Activated T-cell treated with anti-CD3 and anti-CD28 coated beads for 24 hours (primary cell): ENCODE data around the gene TNS1.

Experiments used
- DNase-seq: peaks from one replicate; pipeline ENCODE4 v3.0.0-alpha.2; 2020; ENCODE audit warnings: low read depth

TNS1 gene

GRCh38 chr2:217897816-217898806 lies 104.7 kb downstream of the TNS1 start:
- DNase-seq = no peak

GRCh38 chr2:217897091-217897715 lies 105.6 kb downstream of the TNS1 start:
- no peak for DNase-seq

- DNase-seq = no peak
Measured at GRCh38 chr2:217895070-217895635, 107.6 kb downstream of the TNS1 start.

GRCh38 chr2:217893440-217893839 lies 109.4 kb downstream of the TNS1 start:
- DNase-seq = no peak

GRCh38 chr2:217892560-217892959 lies 110.2 kb downstream of the TNS1 start:
- DNase-seq = no peak

- no peak for DNase-seq
Measured at GRCh38 chr2:217890445-217890844, 112.3 kb downstream of the TNS1 start.

GRCh38 chr2:217889656-217890055 lies 113.1 kb downstream of the TNS1 start:
- no peak for DNase-seq

GRCh38 chr2:217887841-217888701 lies 114.7 kb downstream of the TNS1 start:
- no peak for DNase-seq

- peak; percentile 49 for DNase-seq
Measured at GRCh38 chr2:217886720-217887309, 116.0 kb downstream of the TNS1 start.

GRCh38 chr2:217886091-217886490 lies 116.7 kb downstream of the TNS1 start:
- no peak for DNase-seq

GRCh38 chr2:217884985-217885384 lies 117.8 kb downstream of the TNS1 start:
- no peak for DNase-seq

GRCh38 chr2:217880891-217881290 lies 121.9 kb downstream of the TNS1 start:
- no peak for DNase-seq

GRCh38 chr2:217880287-217880889 lies 122.4 kb downstream of the TNS1 start:
- no peak for DNase-seq

- DNase-seq = no peak
Measured at GRCh38 chr2:217878915-217879590, 123.7 kb downstream of the TNS1 start.

- no peak for DNase-seq
Measured at GRCh38 chr2:217877866-217878265, 124.9 kb downstream of the TNS1 start.

GRCh38 chr2:217876253-217876570 lies 126.6 kb downstream of the TNS1 start:
- DNase-seq = no peak

GRCh38 chr2:217875556-217876252 lies 127.1 kb downstream of the TNS1 start:
- no peak for DNase-seq

GRCh38 chr2:217875138-217875537 lies 127.7 kb downstream of the TNS1 start:
- no peak for DNase-seq

GRCh38 chr2:217873371-217873770 lies 129.4 kb downstream of the TNS1 start:
- no peak for DNase-seq

GRCh38 chr2:217872319-217872718 lies 130.5 kb downstream of the TNS1 start:
- no peak for DNase-seq
